ENCODE measurements around the gene WDR64.

DNA sequence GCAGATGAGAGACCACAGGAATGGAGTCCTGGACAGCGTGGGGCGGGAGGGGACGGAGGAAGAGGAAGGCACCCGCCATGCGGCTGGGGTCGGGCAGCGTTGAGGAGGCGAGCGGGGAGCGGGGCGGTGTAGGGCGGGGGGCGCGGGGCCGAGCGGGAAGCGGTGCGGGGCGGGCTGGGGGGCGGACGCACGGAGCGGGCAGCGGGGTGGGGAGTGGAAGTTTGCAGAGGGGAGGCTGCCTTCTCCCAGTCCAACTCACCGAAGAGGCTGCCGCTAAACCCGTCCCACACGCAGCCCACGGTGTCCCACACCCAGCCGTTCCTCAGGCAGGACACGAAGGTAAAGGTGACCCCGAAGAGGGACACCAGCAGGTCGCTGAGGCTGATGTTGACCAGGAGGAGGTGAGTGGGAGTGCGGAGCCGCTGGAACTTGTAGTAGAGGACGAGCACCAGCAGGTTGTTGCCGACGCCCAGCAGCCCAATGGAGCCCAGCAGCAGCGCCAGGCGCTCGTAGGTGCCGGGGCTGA, 12.4 kb upstream of the WDR64 start:
- TF ChIP-seq CEBPB (IDR thresholded peaks at IDR 0.05) (no peak), POLR2A (IDR thresholded peaks at IDR 0.05; ENCODE audit: low read length) (no peak), ZC3H11A (IDR thresholded peaks at IDR 0.05) (no peak), JUN (IDR thresholded peaks at IDR 0.05) (no peak), RARB (CRISPR knock-in tag; IDR thresholded peaks at IDR 0.05) (no peak)
- TF ChIP-seq, protein P1, sequence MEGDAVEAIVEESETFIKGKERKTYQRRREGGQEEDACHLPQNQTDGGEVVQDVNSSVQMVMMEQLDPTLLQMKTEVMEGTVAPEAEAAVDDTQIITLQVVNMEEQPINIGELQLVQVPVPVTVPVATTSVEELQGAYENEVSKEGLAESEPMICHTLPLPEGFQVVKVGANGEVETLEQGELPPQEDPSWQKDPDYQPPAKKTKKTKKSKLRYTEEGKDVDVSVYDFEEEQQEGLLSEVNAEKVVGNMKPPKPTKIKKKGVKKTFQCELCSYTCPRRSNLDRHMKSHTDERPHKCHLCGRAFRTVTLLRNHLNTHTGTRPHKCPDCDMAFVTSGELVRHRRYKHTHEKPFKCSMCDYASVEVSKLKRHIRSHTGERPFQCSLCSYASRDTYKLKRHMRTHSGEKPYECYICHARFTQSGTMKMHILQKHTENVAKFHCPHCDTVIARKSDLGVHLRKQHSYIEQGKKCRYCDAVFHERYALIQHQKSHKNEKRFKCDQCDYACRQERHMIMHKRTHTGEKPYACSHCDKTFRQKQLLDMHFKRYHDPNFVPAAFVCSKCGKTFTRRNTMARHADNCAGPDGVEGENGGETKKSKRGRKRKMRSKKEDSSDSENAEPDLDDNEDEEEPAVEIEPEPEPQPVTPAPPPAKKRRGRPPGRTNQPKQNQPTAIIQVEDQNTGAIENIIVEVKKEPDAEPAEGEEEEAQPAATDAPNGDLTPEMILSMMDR (IDR thresholded peaks at IDR 0.05), result no peak
- TF ChIP-seq, protein P2, sequence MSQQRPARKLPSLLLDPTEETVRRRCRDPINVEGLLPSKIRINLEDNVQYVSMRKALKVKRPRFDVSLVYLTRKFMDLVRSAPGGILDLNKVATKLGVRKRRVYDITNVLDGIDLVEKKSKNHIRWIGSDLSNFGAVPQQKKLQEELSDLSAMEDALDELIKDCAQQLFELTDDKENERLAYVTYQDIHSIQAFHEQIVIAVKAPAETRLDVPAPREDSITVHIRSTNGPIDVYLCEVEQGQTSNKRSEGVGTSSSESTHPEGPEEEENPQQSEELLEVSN (IDR thresholded peaks at IDR 0.05; ENCODE audit: borderline replicate concordance, low read depth), result no peak
- TF ChIP-seq, protein P3, sequence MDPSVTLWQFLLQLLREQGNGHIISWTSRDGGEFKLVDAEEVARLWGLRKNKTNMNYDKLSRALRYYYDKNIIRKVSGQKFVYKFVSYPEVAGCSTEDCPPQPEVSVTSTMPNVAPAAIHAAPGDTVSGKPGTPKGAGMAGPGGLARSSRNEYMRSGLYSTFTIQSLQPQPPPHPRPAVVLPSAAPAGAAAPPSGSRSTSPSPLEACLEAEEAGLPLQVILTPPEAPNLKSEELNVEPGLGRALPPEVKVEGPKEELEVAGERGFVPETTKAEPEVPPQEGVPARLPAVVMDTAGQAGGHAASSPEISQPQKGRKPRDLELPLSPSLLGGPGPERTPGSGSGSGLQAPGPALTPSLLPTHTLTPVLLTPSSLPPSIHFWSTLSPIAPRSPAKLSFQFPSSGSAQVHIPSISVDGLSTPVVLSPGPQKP (IDR thresholded peaks at IDR 0.05; ENCODE audit: low read depth, low read length), result no peak
- TF ChIP-seq, protein P4, sequence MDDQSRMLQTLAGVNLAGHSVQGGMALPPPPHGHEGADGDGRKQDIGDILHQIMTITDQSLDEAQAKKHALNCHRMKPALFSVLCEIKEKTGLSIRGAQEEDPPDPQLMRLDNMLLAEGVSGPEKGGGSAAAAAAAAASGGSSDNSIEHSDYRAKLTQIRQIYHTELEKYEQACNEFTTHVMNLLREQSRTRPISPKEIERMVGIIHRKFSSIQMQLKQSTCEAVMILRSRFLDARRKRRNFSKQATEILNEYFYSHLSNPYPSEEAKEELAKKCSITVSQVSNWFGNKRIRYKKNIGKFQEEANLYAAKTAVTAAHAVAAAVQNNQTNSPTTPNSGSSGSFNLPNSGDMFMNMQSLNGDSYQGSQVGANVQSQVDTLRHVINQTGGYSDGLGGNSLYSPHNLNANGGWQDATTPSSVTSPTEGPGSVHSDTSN (IDR thresholded peaks at IDR 0.05), result no peak

Data from A549 (cell line).